LNCaP clone FGC (cell line): ENCODE results near the gene MYH16.
"Not testable (repeated sequence)": the region's sequence is repeated elsewhere in the genome, so short reads cannot be mapped to it uniquely, and the experiment has no call there.

Experiments used
- DNase-seq: peaks from one replicate; pipeline ENCODE4 v3.0.0-alpha.2; 2011; ENCODE audit warnings: low read depth
- H3K4me3 ChIP-seq: 2 replicates; pipeline ENCODE4 v1.5.1; 2011; ENCODE audit warnings: mild to moderate bottlenecking, low read depth, low read length, control low read depth
- CTCF ChIP-seq: IDR thresholded peaks from 2 replicates; pipeline ENCODE4 v1.5.1; 2012; ENCODE audit warnings: mild to moderate bottlenecking; ENCODE audit not compliant: control insufficient read depth, insufficient read depth; ENCODE audit errors: extremely low read depth

MYH16 gene

GRCh38 chr7:99309111-99309510, 36.5 kb downstream of the MYH16 start:
- TF ChIP-seq CTCF, result no peak
- no peak overlapping the region for H3K4me3 ChIP-seq
- no peak for DNase-seq

GRCh38 chr7:99310004-99310403, 37.4 kb downstream of the MYH16 start:
- no peak for DNase-seq
- TF ChIP-seq CTCF, result no peak
- H3K4me3 ChIP-seq, result no peak overlapping the region

DNA sequence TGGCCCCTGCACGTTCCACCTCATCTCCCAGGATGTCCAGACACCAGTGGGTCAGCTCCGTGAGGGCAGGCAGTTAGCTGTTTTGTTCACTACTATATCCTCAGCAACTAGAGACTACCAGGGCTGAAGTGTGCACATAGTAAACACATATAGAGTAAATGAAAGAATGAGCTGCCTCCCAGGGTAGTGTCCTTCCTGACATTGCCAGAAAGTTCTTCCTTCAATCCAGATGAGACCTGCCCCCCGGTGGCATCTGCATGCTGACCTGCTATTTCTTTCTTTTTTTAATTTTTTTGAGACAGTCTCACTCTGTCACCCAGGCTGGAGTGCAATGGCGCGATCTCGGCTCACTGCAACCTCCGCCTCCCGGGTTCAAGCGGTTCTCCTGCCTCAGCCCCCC, 39.1 kb downstream of the MYH16 start:
- no peak overlapping the region for H3K4me3 ChIP-seq
- no peak for DNase-seq
- no peak for TF ChIP-seq CTCF

DNA sequence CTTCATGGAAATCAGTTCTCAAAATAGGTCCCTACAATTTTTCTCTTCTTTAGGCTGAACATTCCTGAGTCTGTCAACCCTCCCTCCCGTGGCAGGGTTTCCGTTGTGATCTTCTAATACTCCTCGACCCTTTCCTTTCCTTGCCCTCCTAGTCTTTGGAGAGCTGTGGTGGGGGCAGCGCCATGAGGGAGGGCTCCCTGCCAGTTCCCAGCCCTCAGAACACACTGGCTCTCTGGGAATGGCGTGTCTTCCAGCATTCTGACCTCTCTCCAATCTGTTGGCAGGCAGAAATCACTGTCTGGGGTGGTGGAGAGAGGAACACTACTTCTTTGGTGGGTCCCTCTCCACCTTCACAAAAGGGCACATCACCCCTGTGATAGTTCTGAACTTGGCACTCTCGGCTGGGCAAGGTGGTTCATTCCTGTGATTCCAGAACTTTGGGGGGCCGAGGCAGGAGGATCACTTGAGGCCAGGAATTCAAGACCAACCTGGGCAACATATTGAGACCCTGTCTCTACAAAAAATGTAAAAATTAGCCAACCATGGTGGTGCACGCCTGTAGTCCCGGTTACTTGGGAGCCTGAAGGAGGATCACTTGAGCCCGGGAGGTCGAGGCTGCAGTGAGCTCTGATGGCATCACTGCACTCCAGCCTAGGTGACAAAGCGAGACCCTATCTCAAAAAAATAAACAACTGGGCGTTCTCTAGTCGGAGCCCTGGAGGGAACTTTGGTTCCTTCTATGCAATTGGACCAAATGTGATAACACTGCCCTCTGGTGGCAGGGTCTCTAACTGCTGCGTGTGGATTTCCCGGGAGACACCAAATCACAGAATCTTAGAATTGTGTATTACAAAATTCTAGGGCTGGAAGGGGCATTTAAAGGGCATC, 39.9 kb downstream of the MYH16 start:
- no peak for DNase-seq
- peak; percentile 93 for TF ChIP-seq CTCF
- no peak overlapping the region for H3K4me3 ChIP-seq

DNA sequence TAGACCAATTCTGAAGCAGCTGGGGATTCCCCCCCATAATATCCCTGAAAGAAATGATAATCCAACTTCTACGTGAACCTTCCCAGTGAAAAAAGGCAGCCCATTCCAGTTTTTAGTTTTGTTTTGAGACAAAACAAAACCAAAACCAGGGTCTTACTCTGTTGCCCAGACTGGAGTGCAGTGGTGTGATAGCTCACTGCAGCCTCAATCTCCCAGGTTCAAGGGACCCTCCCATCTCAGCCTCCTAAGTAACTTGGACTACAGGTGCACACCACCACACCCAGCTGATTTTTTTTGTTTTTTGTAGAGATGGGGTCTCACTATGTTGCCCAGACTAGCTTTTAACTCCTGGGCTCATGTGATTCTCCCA, 40.5 kb downstream of the MYH16 start:
- DNase-seq, result no peak
- no peak for TF ChIP-seq CTCF

GRCh38 chr7:99314504-99314903, 41.9 kb downstream of the MYH16 start:
- no peak for DNase-seq
- TF ChIP-seq CTCF, result no peak
- H3K4me3 ChIP-seq, result no peak overlapping the region

More for the DNA sequence above, 40.5 kb downstream of the MYH16 start:
- H3K4me3 ChIP-seq, result no peak overlapping the region

DNA sequence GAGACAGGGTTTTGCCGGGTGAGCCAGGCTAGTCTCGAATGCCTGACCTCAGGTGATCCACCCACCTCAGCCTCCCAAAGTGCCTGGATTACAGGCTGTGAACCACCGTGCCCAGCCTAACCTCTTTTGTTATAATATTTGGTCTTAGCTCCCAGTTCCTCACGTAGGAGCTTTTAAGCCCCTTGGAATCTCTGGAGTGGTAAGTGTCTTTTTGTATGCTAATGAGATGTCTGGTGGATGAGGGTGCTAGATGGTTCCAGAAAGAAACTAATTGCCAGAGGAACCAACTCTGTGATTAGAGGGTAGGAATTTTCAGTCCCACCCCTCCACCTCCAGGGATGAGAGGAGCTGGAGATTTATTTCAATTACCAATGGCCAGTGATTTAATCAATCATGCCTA, 47.7 kb downstream of the MYH16 start:
- DNase-seq, result no peak
- no peak overlapping the region for H3K4me3 ChIP-seq
- no peak for TF ChIP-seq CTCF

DNA sequence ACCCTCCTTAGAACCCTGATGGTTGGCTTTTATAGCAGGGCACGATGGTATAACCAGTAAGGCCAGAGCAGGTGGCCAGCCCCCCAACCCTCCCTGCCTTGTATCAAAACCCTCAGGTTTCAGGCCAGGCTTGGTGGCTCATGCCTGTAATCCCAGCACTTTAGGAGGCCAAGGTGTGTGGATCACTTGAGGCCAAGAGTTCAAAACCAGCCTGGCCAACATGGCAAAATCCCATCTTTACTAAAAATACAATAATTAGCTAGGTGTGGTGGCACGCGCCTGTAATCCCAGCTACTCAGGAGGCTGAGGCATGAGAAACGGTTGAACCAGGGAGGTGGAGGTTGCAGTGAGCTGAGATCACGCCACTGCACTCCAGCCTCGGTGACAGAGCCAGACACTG, 50.0 kb downstream of the MYH16 start:
- H3K4me3 ChIP-seq, DNase-seq: not testable (repeated sequence)
